GM10266 (cell line): ENCODE data around the gene ZPBP2.
A peak's percentile ranks its signal among the peaks of the same experiment; 100 is the strongest.

Source experiments
- DNase-seq: peaks from one replicate; pipeline ENCODE4 v3.0.0; 2012; ENCODE audit errors: extremely low spot score
- CTCF ChIP-seq: IDR thresholded peaks from 2 replicates; pipeline ENCODE4 v1.5.1; 2012; ENCODE audit warnings: mild to moderate bottlenecking, low read depth; ENCODE audit not compliant: control insufficient read depth, insufficient read depth; ENCODE audit errors: missing control alignments

ZPBP2 gene

DNA sequence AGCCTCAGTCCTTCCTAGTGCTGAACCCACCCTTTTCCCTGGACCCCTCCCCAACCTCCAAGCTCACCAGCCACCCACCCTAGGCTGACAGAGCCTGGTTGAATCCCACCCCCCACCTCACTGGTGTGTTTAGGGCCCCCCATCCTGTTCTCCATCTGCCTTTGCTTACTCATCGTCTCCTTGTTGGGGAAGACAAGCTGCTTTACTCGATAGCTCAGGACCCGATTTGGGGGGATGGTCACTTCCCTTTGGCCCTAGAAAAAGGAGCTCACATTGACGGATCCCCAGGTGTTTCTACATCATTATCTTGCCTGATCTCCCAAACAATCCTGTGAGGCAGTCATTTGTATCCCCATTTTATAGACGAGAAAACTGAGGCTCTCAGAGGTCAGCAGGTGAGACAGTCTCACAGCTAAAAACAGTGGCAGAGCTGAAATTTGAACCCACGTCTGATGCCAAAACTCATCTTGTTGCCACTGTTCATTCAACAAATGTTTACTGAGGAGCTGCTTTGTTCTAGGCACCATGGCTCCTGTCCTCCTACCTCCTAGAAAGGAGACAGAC lies 40.9 kb downstream of the ZPBP2 start:
- no peak for DNase-seq
- TF ChIP-seq CTCF: no peak

DNA sequence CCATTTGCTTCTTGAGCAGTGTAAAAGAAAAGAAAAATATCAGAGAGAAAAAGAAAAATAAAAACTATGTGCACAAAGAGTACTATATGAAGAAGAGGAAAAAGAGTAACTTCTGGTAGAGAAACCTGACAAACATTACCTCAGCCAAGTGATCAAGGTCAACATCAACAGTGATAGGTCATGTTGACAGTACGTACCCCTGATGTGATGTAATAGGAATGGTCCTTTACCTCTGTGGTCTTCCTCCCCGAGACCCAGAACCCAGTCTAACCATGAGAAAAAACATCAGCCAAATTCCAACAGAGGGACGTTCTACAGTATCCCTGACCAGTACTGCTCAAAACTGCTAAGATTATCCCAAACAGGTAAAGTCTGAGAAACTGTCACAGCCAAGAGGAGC lies 46.0 kb downstream of the ZPBP2 start:
- no peak for TF ChIP-seq CTCF
- DNase-seq: no peak

- TF ChIP-seq CTCF: no peak
- no peak for DNase-seq
Observed at GRCh38 chr17:39915559-39915958, 47.6 kb downstream of the ZPBP2 start.

- DNase-seq: no peak
- no peak for TF ChIP-seq CTCF
Observed at GRCh38 chr17:39916918-39917317, 48.9 kb downstream of the ZPBP2 start.

DNA sequence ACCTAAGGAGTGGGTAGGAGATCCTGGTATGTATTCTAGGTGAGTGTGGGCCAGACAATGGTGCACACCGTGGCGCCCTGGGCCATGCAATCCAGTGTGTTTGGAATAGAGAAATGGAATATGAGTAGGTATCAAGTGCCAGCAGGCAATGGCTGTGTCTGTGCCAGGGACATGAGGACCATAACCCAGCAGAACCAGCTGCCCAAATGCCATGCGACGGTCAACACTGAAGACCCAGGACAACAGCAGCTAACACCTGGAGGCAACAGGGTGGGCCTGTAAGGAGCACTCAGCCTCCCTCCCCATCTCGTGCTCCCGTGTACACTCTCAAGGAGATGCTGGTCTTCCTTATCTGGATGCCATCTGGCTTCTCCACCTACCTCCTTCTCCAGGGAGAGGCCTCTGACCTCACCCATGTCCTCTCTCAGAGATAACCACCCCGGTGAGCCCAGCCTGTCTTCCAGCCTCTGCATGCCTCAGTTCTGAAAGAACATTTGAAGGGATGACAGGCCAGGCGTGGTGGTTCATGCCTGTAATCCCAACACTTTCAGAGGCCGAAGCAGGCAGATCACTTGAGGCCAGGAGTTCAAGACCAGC lies 51.2 kb downstream of the ZPBP2 start:
- DNase-seq: no peak
- TF ChIP-seq CTCF: no peak

GRCh38 chr17:39920218-39921210 lies 52.5 kb downstream of the ZPBP2 start:
- no peak for TF ChIP-seq CTCF
- peak; percentile 53 for DNase-seq

GRCh38 chr17:39921323-39921722 lies 53.3 kb downstream of the ZPBP2 start:
- DNase-seq: no peak
- no peak for TF ChIP-seq CTCF
